ENCODE data around the gene ADIRF. TPM values are rescaled to one million over a fixed set of nuclear protein-coding genes. Genes with fewer than 3 reads are reported as not detected.
"Not testable (repeated sequence)": the region's sequence is repeated elsewhere in the genome, so short reads cannot be mapped to it uniquely, and the experiment has no call there.

Gene ADIRF
- total RNA-seq, 1 donor from 2014 or later, result not detected

- H3K27ac Mint-ChIP-seq, result no peak overlapping the region
- H2AFZ ChIP-seq (replicated peaks), result no peak overlapping the region
- H3K4me3 Mint-ChIP-seq, result no peak overlapping the region
Measured at GRCh38 chr10:86937502-86938154, 30.7 kb upstream of the ADIRF start.

GRCh38 chr10:86938260-86938659, 30.0 kb upstream of the ADIRF start:
- H3K4me1 ChIP-seq, result no peaks in the 10 kb centered on the region
- no peaks in the 10 kb centered on the region for H3K79me2 ChIP-seq (ENCODE audit: low read depth)
- H3F3A ChIP-seq (ENCODE audit: low read depth), result no peaks in the 10 kb centered on the region
- no peaks in the 10 kb centered on the region for H3K36me3 ChIP-seq
- no peak overlapping the region for H3K4me3 ChIP-seq
- no peak for DNase-seq (ENCODE audit: low spot score)
- H3K27me3 ChIP-seq, result no peaks in the 10 kb centered on the region
- Mint-ChIP-seq H3K4me1 (no peaks in the 10 kb centered on the region), H3K9me3 (no peaks in the 10 kb centered on the region), H3K27me3 (ENCODE audit: insufficient read depth, low read depth) (peaks cover 5% of the 10 kb centered on the region), H3K4me3 (no peak overlapping the region), H3K27ac (no peak overlapping the region), H3K36me3 (no peaks in the 10 kb centered on the region)
- no peak overlapping the region for H3K4me2 ChIP-seq
- no peaks in the 10 kb centered on the region for H3K9me3 ChIP-seq (ENCODE audit: low read depth)
- no peaks in the 10 kb centered on the region for H4K20me1 ChIP-seq (ENCODE audit: low read depth)
- H3K27ac ChIP-seq, result no peak overlapping the region
- no peak overlapping the region for H3K9ac ChIP-seq
- H2AFZ ChIP-seq (replicated peaks), result no peak overlapping the region
- TF ChIP-seq EZH2 (IDR thresholded peaks at IDR 0.05), result no peak
- TF ChIP-seq CTCF (IDR thresholded peaks at IDR 0.05), result no peak
- no peak for TF ChIP-seq EZH2phosphoT487 (IDR thresholded peaks at IDR 0.05)

More at GRCh38 chr10:86937502-86938154, 30.7 kb upstream of the ADIRF start:
- peaks cover 7% of the 10 kb centered on the region for H3K27me3 Mint-ChIP-seq (ENCODE audit: insufficient read depth, low read depth)
- H3K79me2 ChIP-seq (ENCODE audit: low read depth), result no peaks in the 10 kb centered on the region
- H3K4me3 ChIP-seq, result no peak overlapping the region
- no peaks in the 10 kb centered on the region for H3K36me3 Mint-ChIP-seq
- H3K27ac ChIP-seq, result no peak overlapping the region
- H3K9ac ChIP-seq, result no peak overlapping the region
- no peaks in the 10 kb centered on the region for H3K9me3 ChIP-seq (ENCODE audit: low read depth)
- no peak overlapping the region for H3K4me2 ChIP-seq
- H4K20me1 ChIP-seq (ENCODE audit: low read depth), result no peaks in the 10 kb centered on the region
- no peaks in the 10 kb centered on the region for H3K27me3 ChIP-seq
- no peaks in the 10 kb centered on the region for H3K36me3 ChIP-seq
- no peaks in the 10 kb centered on the region for H3K9me3 Mint-ChIP-seq
- H3F3A ChIP-seq (ENCODE audit: low read depth), result no peaks in the 10 kb centered on the region
- no peak for DNase-seq (ENCODE audit: low spot score)
- H3K4me1 Mint-ChIP-seq, result no peaks in the 10 kb centered on the region
- TF ChIP-seq CTCF (IDR thresholded peaks at IDR 0.05) (no peak), EZH2 (IDR thresholded peaks at IDR 0.05) (no peak), EZH2phosphoT487 (IDR thresholded peaks at IDR 0.05) (no peak)
- H3K4me1 ChIP-seq, result no peaks in the 10 kb centered on the region

- not testable (repeated sequence) for H3K27ac ChIP-seq; H3K36me3 Mint-ChIP-seq; H3K27ac Mint-ChIP-seq; H3K4me2 ChIP-seq; H3K4me1 ChIP-seq; H3K27me3 Mint-ChIP-seq (ENCODE audit: insufficient read depth, low read depth); H3K9me3 Mint-ChIP-seq; H3K27me3 ChIP-seq; H3K4me3 ChIP-seq; H3K9me3 ChIP-seq (ENCODE audit: low read depth); H4K20me1 ChIP-seq (ENCODE audit: low read depth); H3K4me3 Mint-ChIP-seq; H3K79me2 ChIP-seq (ENCODE audit: low read depth); H3K9ac ChIP-seq; DNase-seq (ENCODE audit: low spot score); H2AFZ ChIP-seq (replicated peaks); H3K4me1 Mint-ChIP-seq; H3K36me3 ChIP-seq; H3F3A ChIP-seq (ENCODE audit: low read depth)
Measured at GRCh38 chr10:86940076-86940475, 28.2 kb upstream of the ADIRF start.

- Mint-ChIP-seq H3K36me3 (no peaks in the 10 kb centered on the region), H3K9me3 (no peaks in the 10 kb centered on the region), H3K4me3 (no peak overlapping the region), H3K27ac (no peak overlapping the region), H3K27me3 (ENCODE audit: insufficient read depth, low read depth) (peaks cover 5% of the 10 kb centered on the region), H3K4me1 (peaks cover 6% of the 10 kb centered on the region)
- DNase-seq (ENCODE audit: low spot score), result no peak
- no peak overlapping the region for H3K9ac ChIP-seq
- no peaks in the 10 kb centered on the region for H3K9me3 ChIP-seq (ENCODE audit: low read depth)
- no peak overlapping the region for H3K4me2 ChIP-seq
- H3K79me2 ChIP-seq (ENCODE audit: low read depth), result no peaks in the 10 kb centered on the region
- H3K36me3 ChIP-seq, result no peaks in the 10 kb centered on the region
- no peaks in the 10 kb centered on the region for H3K27me3 ChIP-seq
- H3F3A ChIP-seq (ENCODE audit: low read depth), result no peaks in the 10 kb centered on the region
- no peak for TF ChIP-seq CTCF (IDR thresholded peaks at IDR 0.05)
- no peak overlapping the region for H2AFZ ChIP-seq (replicated peaks)
- H3K4me1 ChIP-seq, result peaks cover under 1% of the 10 kb centered on the region
- H3K4me3 ChIP-seq, result no peak overlapping the region
- H4K20me1 ChIP-seq (ENCODE audit: low read depth), result no peaks in the 10 kb centered on the region
- no peak overlapping the region for H3K27ac ChIP-seq
Measured at GRCh38 chr10:86940677-86941076, 27.6 kb upstream of the ADIRF start.
